Stimulated activated CD4-positive, alpha-beta T cell treated with anti-CD3 and anti-CD28 coated beads, Interleukin-2, amount 100 ng/mL, for 4 hours (primary cell): Measurements from ENCODE around the gene SHOX.

Source experiments
- DNase-seq: peaks from one replicate; pipeline ENCODE4 v3.0.0-alpha.2; 2020; ENCODE audit warnings: low read depth

Gene SHOX

DNA sequence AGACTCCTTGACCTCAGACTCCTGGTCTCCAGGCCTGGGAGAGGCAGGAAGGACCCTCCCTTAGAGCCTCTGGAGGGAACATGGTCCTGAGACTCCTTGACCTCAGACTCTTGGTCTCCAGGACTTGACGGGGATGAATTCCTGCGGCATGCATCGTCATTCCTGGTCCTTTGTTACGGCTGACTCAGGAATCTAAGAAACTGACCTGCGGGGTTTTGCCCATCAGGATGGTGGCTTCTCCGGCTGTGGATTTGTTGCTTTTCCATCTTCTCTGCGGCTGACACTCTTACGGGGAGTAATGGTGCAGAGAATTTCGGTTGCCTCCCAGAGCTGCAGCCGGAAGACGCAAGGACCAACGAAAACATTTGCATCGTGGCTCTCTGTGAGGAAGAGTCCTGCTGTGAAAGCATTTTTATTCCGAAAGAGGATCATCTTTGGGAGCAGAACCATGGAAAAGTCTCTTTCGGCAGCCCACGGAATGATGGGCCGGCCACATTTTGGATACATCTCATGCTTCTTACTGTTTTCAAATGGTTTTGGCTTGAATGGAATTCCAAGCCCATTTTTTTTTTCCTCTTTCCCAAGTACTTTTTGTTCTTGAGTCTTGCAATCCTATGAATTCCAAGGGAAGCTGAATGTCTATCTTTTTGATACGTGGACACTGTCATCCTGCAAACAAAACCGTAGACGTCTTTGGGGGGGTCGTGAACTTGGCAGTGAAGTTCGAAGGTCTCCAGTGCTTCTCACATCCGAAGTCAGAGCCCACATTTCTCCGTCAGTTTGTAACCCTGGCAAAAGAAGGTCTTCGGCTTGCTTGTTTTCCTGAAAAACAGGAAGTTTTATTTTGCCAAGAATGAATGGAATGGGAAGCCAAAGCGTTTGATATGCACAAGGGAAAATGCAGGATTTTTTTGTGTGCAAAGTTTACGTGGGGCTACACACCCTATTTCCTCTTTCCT lies 36.5 kb downstream of the SHOX start:
- DNase-seq: no peak

DNA sequence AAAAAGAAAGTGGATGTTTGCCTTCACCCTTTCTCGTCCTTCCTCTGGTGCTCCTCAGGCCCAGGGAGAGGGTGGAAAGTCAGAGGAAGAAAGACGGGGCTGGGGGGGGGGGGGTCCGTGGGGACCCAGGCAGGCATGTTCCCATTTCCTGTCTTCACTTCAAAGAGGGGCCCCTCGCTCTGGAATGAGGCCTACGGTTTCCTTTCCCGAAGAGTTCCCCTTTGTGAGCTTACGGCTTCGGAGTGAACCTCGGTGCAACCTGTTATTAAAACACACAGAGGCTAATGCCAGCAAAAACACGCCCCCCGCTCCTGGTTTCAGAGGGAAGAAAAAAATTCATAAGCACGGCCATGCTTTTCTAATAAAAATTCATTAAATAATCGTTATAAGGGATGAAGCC lies 40.1 kb downstream of the SHOX start:
- no peak for DNase-seq

DNA sequence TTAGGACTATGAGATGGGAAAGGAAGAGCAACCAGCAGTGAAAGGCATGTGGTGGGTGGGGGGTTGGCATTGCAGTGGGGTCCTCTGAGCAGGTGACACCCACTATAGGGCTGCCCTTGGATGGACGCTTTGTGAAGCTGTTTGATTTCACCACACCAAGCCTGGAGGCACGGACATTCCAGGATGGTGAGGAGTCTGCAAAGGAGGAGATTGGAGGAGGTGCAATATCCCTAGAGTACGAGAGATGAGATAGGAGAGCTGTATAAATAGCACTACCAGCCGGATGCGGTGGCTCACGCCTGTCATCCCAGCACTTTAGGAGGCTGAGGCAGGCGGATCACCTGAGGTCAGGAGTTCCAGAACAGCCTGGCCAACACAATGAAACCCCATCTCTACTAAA lies 42.3 kb downstream of the SHOX start:
- DNase-seq: no peak

DNA sequence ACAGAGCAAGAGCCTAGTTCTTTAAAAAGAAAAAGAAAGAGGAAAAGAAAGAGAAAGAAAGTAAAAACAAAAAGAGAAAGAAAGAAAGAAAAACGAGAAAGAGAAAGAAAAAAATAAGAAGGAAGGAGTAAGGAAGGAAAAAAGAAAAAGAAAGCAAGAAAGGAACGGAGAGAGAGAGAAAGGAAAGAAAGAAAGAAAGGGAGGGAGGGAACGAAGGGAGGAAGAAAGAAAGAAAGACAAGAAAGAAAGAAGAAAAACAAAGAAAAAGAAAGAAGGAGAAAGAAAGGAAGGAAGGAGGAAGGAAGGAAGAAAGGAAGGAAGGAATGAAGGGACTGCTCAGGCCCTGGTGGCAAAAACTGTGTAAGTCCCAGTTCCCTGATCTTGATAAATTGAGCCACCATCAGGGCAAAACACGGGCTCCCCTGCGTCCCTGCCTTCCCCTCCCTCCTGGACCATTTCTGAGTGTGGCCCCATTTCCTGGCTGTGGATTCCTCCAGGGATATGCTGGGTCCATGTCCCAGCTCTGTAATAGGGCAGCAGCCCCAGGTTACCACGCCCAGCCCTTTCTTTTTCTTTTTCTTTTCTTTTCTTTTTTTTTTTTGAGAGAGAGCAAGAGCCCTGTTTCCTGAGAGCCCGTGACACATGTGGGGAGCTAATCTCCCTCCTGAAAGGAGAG lies 44.8 kb downstream of the SHOX start:
- DNase-seq: no peak

DNA sequence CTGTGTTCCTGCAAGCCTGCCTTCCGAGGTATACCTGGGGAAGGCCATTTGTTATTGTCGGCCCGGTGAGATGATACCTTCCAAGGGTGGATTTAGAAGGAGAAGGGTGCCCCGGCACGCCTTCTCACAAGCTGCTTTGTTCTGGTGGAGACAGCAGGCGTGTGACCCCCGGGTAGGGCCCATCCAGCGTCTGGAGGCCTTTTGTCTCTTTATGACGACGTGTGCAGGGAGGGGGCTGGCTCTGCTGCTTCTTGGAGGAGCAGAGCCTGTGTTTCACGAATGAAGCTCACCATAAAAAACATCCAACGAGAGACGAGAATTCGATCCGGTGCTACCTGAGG lies 45.3 kb downstream of the SHOX start:
- no peak for DNase-seq

DNA sequence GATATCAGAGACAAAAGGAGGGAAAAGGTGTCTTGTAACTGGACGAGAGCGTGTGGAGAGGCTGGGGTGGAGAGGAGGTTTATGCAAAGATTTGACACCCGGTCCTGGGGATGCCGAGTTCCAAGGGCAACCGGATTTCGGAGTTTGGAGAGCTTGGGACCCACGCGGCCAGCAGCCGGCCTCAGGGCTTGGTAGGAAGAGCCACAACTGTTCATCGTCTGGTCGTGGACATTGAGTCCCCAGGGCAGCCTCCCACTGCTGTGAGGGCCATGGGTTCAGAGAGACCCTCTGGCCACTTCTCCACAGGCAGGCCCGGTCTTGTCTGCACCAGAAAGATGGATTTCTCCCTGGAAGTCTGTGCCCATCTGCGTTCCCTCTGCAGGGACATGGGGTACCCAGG lies 46.8 kb downstream of the SHOX start:
- DNase-seq: no peak

DNA sequence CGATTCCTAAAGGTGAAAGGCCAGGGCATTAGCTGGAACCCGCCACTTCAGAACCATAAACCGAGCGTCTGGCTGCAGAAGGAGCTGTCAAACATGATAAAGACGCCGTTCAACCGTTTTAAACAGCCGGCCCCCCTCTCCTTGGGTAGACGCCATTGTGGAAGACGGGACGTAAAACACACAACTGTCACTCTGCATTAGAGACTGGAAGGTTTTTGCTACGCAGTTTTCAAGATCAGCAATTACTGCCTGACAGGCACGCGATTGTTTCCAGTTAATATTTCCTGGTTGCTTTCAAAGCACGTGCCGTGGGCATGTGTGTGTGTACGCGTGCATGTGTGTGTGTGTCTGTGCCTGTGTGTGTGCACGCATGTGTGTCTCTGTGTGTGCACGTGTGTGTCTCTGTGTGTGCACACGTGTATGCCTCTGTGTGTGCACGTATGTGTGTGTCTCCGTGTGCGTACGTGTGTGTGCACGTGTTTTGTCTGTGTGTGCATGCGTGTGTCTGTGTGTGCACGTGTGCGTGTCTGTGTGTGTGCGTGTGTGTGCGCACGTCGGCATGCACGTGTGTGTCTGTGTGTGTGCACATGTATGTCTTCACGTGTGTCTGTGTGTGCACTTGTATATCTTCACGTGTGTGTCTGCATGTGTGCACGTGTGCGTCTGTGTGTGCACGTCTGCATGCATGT lies 48.8 kb downstream of the SHOX start:
- no peak for DNase-seq

DNA sequence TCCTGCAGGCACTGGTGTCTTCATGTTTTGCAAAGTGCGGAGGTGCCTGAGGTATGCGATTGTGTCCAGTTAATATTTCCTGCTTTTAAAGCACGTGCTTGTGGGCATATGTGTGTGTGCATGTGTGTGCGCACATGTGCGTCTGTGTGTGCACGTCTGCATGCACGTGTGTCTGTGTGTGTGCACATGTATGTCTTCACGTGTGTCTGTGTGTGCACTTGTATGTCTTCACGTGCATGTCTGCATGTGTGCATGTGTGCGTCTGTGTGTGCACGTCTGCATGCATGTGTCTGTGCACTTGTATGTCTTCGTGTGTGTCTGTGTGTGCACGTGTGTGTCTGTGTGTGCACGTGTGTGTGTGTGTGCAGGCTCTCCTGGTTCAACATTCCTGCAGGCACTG lies 49.5 kb downstream of the SHOX start:
- DNase-seq: no peak

DNA sequence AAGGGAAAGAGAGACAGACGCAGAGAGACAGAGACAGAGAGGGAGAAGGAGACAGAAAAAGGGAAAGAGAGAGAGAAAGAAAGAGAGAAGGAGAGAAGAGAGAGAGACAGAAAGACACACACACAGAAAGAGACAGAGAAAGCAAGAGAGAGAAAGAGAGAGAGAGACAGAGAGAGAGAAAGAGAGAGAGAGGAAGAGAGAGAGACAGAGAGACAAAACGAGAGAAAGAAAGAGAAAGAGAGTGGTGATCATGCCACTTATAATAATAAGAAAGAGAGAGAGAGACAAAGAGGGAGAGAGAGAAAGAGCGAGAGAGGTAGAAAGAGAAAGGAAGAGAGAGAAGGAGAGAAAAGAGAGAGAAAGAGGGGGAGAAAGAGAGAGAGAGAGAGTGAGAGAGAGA lies 51.4 kb downstream of the SHOX start:
- DNase-seq: no peak

DNA sequence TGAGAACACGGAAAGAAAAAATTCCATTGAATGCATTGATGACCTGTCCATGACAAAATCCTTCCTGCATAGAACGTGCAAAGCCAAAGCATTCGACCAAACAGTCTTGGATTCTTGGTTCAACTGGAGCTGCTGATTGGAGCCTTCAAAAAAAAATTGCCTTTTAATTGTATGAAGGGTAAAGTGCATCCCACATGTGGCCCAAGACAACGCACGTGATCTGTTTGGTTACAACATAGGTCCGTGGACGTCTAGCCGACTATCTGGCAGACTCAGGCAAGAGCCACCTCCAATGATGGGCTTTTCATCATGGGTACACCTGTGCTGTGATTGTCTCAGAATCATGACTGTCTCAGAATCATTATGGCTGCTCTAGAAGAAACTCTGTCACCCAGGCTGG lies 52.3 kb downstream of the SHOX start:
- DNase-seq: no peak

DNA sequence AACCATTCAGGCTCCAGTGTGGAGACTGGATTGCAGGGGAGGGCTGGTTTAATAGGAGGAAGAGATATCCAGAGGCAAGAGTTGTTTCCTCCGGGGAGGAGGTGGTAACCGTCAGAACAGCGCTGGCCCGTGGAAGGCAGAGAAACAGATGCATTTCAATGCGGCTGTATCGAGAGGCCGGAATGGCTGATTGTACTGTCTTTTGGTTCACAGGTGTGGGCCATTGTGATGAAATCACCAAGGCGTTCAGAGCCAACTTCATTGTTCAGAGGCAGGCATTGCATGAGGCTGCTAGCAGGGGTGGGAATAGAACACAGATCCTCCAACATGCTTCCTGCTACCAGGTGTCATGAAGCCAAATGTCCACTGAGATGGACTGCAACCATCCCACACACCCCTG lies 53.0 kb downstream of the SHOX start:
- DNase-seq: no peak

DNA sequence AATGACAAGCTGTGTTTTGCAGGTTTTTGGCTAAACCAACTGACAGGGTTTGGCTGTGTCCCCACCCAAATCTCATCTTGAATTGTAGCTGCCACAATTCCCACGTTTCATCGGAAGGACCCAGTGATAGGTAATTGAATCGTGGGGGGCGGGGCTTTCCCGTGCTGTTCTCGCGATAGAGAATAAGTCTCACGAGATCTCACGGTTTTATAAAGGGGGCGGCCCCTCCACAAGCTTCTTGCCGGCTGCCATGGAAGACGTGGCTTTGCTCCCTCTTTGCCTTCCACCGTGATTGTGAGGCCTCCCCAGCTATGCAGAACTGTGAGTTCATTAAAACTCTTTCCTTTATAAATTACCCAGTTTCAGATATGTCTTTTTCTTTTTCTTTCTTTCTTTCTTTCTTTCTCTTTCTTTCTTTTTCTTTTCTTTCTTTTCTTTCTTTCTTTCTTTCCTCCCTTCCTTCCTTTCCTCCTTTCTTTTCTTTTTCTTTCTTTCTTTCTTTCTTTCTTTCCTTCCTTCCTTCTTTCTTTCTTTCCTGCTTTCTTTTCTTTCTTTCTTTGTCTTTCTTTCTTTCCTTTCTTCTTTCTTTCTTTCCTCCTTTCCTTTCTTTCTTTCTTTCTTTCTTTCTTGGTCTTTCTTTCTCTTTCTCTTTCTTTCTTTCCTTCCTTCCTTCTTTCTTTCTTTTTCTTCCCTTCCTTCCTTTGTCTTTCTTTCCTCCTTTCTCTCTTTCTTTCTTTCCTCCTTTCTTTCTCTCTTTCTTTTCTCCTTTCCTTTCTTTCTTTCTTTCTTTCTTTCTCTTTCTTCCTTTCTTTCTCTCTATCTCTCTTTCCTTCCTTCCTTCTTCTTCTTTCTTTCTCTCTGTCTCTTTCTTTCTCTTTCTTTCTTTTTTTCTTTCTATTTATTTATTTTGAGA lies 54.8 kb downstream of the SHOX start:
- no peak for DNase-seq

DNA sequence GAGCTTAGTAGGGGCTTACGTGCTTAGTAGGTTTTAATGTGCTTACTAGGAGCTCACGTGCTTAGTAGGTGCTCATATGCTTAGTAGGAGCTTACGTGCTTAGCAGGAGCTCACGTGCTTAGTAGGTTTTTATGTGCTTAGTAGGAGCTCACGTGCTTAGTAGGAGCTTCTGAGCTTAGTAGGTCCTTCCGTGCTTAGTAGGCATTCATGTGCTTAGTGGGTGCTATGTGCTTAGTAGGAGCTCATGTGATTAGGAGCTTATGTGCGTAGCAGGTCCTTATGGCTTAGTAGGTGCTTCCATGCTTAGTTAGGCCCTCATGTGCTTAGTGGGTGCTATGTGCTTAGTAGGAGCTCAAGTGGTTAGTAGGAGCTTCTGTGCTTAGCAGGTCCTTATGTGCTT lies 59.4 kb downstream of the SHOX start:
- DNase-seq: no peak

DNA sequence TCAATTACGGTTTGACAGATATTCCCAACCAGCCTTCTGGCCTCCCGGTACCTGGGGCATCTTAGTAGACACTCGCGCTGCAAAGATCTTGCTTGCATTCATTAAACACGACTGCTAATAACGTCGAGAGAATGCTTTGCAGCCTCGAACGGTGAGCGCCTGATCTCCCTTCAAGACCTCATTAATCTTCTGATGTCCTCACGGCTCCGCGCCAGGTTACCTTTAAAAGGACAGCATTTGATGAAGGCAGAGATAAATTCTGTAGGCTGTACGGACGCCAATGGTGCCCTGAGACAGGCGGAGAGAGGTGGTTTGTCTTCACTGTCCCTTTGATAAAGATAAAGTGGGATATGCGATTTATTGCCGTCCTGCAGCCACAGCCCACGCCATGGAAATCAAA lies 64.2 kb downstream of the SHOX start:
- no peak for DNase-seq

DNA sequence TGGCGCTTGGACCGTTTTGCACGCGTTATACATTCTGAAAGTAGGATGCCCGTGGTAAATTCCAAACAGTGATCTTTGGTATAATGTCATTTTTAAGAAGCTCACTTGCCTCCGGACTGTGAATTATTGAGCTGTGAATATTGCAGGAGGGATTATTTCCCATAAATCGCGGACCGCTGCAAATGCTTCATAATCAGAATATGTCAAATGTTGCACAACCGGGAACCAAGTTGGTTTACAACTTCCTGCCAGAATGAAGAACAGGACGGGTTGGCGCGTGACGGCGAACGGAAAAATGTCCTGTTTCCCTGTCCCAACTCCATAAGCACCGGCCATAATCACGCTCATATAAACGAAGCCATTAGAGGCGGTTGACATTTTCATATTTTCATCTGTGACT lies 67.6 kb downstream of the SHOX start:
- no peak for DNase-seq

DNA sequence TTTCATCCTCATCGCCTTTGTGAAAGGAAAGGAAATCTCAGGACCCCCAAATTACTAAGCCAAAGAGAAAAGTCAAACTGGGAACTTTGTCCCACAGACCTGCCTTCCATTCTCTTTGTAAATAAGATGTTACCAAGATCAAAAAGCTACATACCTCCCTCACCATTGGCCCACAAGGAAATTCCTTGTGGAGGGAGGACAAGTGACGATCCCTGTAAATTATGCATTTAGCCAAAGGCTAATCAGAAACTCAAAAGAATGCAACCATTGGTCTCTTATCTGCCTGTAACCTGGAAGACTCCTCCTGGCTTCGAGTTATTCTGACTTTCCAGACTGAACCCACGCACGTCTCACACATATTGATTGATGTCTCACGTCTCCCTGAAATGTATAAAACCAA lies 70.3 kb downstream of the SHOX start:
- DNase-seq: no peak

DNA sequence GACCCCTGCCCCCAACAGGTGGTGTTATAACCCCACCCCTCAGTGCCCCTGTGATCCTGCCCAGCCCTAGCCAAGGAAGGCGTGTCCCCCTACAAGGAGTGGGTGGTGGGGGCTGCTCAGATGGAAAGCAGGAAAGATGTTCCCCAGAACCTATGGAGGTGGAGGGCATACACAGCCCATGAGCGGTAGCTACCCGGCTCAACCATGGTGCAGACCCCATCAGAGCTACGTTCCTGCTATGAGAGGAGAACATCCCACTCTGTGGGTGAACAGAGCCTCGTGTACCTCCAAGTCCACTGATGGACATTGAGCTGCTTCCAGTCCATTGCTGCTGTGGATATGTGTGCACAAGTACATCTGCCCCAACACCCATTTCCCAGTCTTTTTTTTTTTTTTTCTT lies 71.1 kb downstream of the SHOX start:
- DNase-seq: no peak

DNA sequence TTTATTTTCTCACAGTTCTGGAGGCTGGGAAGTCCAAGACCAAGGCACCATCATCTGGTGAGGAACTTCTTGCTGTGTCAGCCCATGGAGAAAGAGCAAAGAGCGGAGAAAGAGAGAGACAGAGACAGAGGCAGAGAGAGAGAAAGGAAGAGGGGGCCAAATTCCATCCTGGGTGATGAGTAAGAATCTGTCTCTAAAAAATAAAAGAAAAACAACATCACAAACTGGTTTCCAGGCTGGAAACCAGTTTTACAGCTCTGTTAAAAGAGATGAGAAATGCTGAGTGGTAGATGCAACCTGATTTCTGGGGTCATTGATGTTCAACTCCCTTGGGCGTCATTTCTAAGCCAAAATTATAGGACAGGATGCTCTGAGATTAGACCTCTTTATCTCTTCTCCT lies 72.9 kb downstream of the SHOX start:
- DNase-seq: no peak

DNA sequence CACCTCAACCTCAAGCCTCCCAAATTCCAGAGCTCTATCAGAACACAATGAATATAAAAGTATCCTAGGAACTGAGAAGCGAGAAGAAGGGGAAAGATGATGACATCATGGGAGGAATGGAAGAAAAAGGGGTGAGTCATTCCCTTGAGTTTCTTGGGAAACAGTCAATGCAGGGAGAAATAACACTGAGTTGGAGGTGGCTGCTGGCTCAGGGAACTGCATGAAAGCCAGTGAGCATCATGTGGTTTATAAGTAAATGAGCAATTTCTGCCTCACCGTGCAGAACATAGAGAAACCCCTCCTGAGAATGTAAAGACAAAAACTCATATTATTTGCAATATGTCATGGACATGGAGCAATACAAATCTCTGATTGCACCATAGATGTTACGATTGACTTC lies 73.3 kb downstream of the SHOX start:
- DNase-seq: no peak
